Measurements from ENCODE around the gene NDST3.

The NDST3 gene

GRCh38 chr4:118082182-118082581 is 47.9 kb downstream of the NDST3 start:
- DNase-seq, result no peak

- DNase-seq, result no peak
These were observed 51.4 kb downstream of the NDST3 start for GRCh38 chr4:118085700-118086099.

- DNase-seq, result no peak
These were observed 52.1 kb downstream of the NDST3 start for GRCh38 chr4:118086344-118086743.

- no peak for DNase-seq
These were observed 53.1 kb downstream of the NDST3 start for GRCh38 chr4:118087366-118087765.

GRCh38 chr4:118099106-118099505 is 64.8 kb downstream of the NDST3 start:
- DNase-seq, result no peak

GRCh38 chr4:118102195-118102594 is 67.9 kb downstream of the NDST3 start:
- DNase-seq, result no peak

- no peak for DNase-seq
These were observed 78.1 kb downstream of the NDST3 start for GRCh38 chr4:118112117-118113046.

- no peak for DNase-seq
These were observed 78.9 kb downstream of the NDST3 start for GRCh38 chr4:118113220-118113619.

- no peak for DNase-seq
These were observed 80.4 kb downstream of the NDST3 start for GRCh38 chr4:118114720-118115119.

- no peak for DNase-seq
These were observed 86.0 kb downstream of the NDST3 start for GRCh38 chr4:118120120-118120760.

GRCh38 chr4:118124997-118125396 is 90.7 kb downstream of the NDST3 start:
- DNase-seq, result no peak

GRCh38 chr4:118139241-118139640 is 105.0 kb downstream of the NDST3 start:
- no peak for DNase-seq

- no peak for DNase-seq
These were observed 107.0 kb downstream of the NDST3 start for GRCh38 chr4:118141240-118141639.

- DNase-seq, result no peak
These were observed 120.4 kb downstream of the NDST3 start for GRCh38 chr4:118154649-118155048.

- DNase-seq, result no peak
These were observed 121.2 kb downstream of the NDST3 start for GRCh38 chr4:118155516-118155915.

- DNase-seq, result no peak
These were observed 124.6 kb downstream of the NDST3 start for GRCh38 chr4:118158763-118159375.

GRCh38 chr4:118167306-118167705 is 133.0 kb downstream of the NDST3 start:
- no peak for DNase-seq

- no peak for DNase-seq
These were observed 137.1 kb downstream of the NDST3 start for GRCh38 chr4:118171381-118171780.

GRCh38 chr4:118173126-118173525 is 138.8 kb downstream of the NDST3 start:
- no peak for DNase-seq

GRCh38 chr4:118173956-118174725 is 139.9 kb downstream of the NDST3 start:
- DNase-seq, result no peak

GRCh38 chr4:118175506-118175905 is 141.2 kb downstream of the NDST3 start:
- no peak for DNase-seq

- no peak for DNase-seq
These were observed 142.8 kb downstream of the NDST3 start for GRCh38 chr4:118177126-118177525.

- no peak for DNase-seq
These were observed 146.5 kb downstream of the NDST3 start for GRCh38 chr4:118180776-118181175.
